ENCODE results near the gene ADAMTS2.

Gene ADAMTS2

GRCh38 chr5:179231309-179231708, 114.0 kb downstream of the ADAMTS2 start:
- no peaks in the 10 kb centered on the region for H3K9me3 ChIP-seq (ENCODE audit: control insufficient read depth, low read length)
- H3K4me1 ChIP-seq = no peaks in the 10 kb centered on the region
- H3K27me3 ChIP-seq (ENCODE audit: control insufficient read depth, insufficient read depth, low read length) = no peaks in the 10 kb centered on the region
- no peak overlapping the region for H3K4me3 ChIP-seq (ENCODE audit: low read depth, low read length)
- H3K36me3 ChIP-seq (ENCODE audit: control insufficient read depth, insufficient read depth, low read length) = no peaks in the 10 kb centered on the region
- TF ChIP-seq CTCF (IDR thresholded peaks at IDR 0.05) = no peak
- H3K9ac ChIP-seq = no peak overlapping the region
- no peak overlapping the region for H2AFZ ChIP-seq
- H3K4me2 ChIP-seq (ENCODE audit: low read length) = no peak overlapping the region
- no peak overlapping the region for H3K27ac ChIP-seq
- H3K79me2 ChIP-seq = no peaks in the 10 kb centered on the region

- H3K79me2 ChIP-seq = no peaks in the 10 kb centered on the region
- H3K36me3 ChIP-seq (ENCODE audit: control insufficient read depth, insufficient read depth, low read length) = no peaks in the 10 kb centered on the region
- no peak overlapping the region for H3K4me3 ChIP-seq (ENCODE audit: low read depth, low read length)
- H3K9me3 ChIP-seq (ENCODE audit: control insufficient read depth, low read length) = no peaks in the 10 kb centered on the region
- H3K27me3 ChIP-seq (ENCODE audit: control insufficient read depth, insufficient read depth, low read length) = no peaks in the 10 kb centered on the region
- no peak overlapping the region for H3K9ac ChIP-seq
- no peak overlapping the region for H3K4me2 ChIP-seq (ENCODE audit: low read length)
- H3K27ac ChIP-seq = no peak overlapping the region
- no peak for TF ChIP-seq CTCF (IDR thresholded peaks at IDR 0.05)
- no peaks in the 10 kb centered on the region for H3K4me1 ChIP-seq
- no peak overlapping the region for H2AFZ ChIP-seq
These were observed 115.2 kb downstream of the ADAMTS2 start for GRCh38 chr5:179230061-179230461.

GRCh38 chr5:179229331-179229831, 115.9 kb downstream of the ADAMTS2 start:
- H3K9ac ChIP-seq = no peak overlapping the region
- no peaks in the 10 kb centered on the region for H3K36me3 ChIP-seq (ENCODE audit: control insufficient read depth, insufficient read depth, low read length)
- H3K4me3 ChIP-seq (ENCODE audit: low read depth, low read length) = no peak overlapping the region

GRCh38 chr5:179228341-179229121, 116.7 kb downstream of the ADAMTS2 start:
- Histone ChIP-seq H3K79me2 (no peaks in the 10 kb centered on the region), H3K4me1 (no peaks in the 10 kb centered on the region), H3K27ac (no peak overlapping the region), H2AFZ (no peak overlapping the region), H3K4me3 (ENCODE audit: low read depth, low read length) (no peak overlapping the region), H3K4me2 (ENCODE audit: low read length) (no peak overlapping the region), H3K9ac (no peak overlapping the region), H3K27me3 (ENCODE audit: control insufficient read depth, insufficient read depth, low read length) (no peaks in the 10 kb centered on the region), H3K9me3 (ENCODE audit: control insufficient read depth, low read length) (no peaks in the 10 kb centered on the region), H3K36me3 (ENCODE audit: control insufficient read depth, insufficient read depth, low read length) (no peaks in the 10 kb centered on the region)
- TF ChIP-seq CTCF (IDR thresholded peaks at IDR 0.05) = no peak

More at GRCh38 chr5:179229331-179229831, 115.9 kb downstream of the ADAMTS2 start:
- no peaks in the 10 kb centered on the region for H3K27me3 ChIP-seq (ENCODE audit: control insufficient read depth, insufficient read depth, low read length)
- no peak overlapping the region for H2AFZ ChIP-seq
- H3K4me2 ChIP-seq (ENCODE audit: low read length) = no peak overlapping the region
- no peak overlapping the region for H3K27ac ChIP-seq
- no peaks in the 10 kb centered on the region for H3K4me1 ChIP-seq
- no peak for TF ChIP-seq CTCF (IDR thresholded peaks at IDR 0.05)
- H3K79me2 ChIP-seq = no peaks in the 10 kb centered on the region
- no peaks in the 10 kb centered on the region for H3K9me3 ChIP-seq (ENCODE audit: control insufficient read depth, low read length)
